HepG2 (cell line): ENCODE results near the gene NKD1. TPM values are rescaled to one million over a fixed set of nuclear protein-coding genes. Genes with fewer than 3 reads are reported as not detected.

ENCODE experiments used
- ATF4 ChIP-seq, 2 experiments: fragments of 450-650 bp in 1 of 2; sonication (generic) in 1 of 2; formaldehyde crosslinking; IDR thresholded peaks; 2 replicates each; pipeline versions ENCODE4 v1.5.0 to v1.8.0; 2020 to 2022; ENCODE audit warnings: mild to moderate bottlenecking in 1 of 2, missing genetic modification reagents in 1 of 2
- BRD4 ChIP-seq: sonication (generic); formaldehyde crosslinking; IDR thresholded peaks from 2 replicates; pipeline ENCODE4 v1.4.0; 2020; ENCODE audit warnings: missing genetic modification reagents
- CHD4 ChIP-seq: fragments of 200-600 bp; sonication (generic); IDR thresholded peaks from 2 replicates; pipeline ENCODE4 v1.7.0; 2017; ENCODE audit warnings: mild to moderate bottlenecking, low read length, borderline replicate concordance
- DBP ChIP-seq: sonication (generic); formaldehyde crosslinking; IDR thresholded peaks from 2 replicates; pipeline ENCODE4 v1.4.0; 2020; ENCODE audit warnings: missing genetic modification reagents; ENCODE audit errors: not compliant biosample characterization
- KLF13 ChIP-seq: sonication (generic); formaldehyde crosslinking; IDR thresholded peaks from 2 replicates; pipeline ENCODE4 v1.4.0; 2020; ENCODE audit warnings: mild to moderate bottlenecking, missing genetic modification reagents
- NFAT5 ChIP-seq: sonication (generic); formaldehyde crosslinking; IDR thresholded peaks from 2 replicates; pipeline ENCODE4 v1.4.0; 2020; ENCODE audit warnings: missing genetic modification reagents
- SOX6 ChIP-seq, 2 experiments: fragments of 450-650 bp in 1 of 2; sonication (generic) in 1 of 2; formaldehyde crosslinking in 1 of 2; IDR thresholded peaks; 2 replicates each; pipeline versions ENCODE4 v1.4.0 to v1.6.1; 2017 to 2020; ENCODE audit warnings: antibody characterized with exemption in 1 of 2, mild to moderate bottlenecking in 1 of 2, missing genetic modification reagents in 1 of 2
- TAF1 ChIP-seq: sonication (generic); formaldehyde crosslinking; IDR thresholded peaks from 2 replicates; pipeline ENCODE4 v1.4.0; 2020; ENCODE audit warnings: missing genetic modification reagents
- TGIF2 ChIP-seq: IDR thresholded peaks from 2 replicates; pipeline ENCODE4 v1.6.1; 2016; ENCODE audit warnings: control low read depth, missing compliant biosample characterization
- TMF1 ChIP-seq: sonication (generic); formaldehyde crosslinking; IDR thresholded peaks from 2 replicates; pipeline ENCODE4 v1.8.1; 2022; ENCODE audit warnings: low read depth, missing genetic modification reagents
- ZNF501 ChIP-seq: sonication (generic); formaldehyde crosslinking; IDR thresholded peaks from 2 replicates; pipeline ENCODE4 v1.5.1; 2020; ENCODE audit warnings: mild to moderate bottlenecking, moderate library complexity, missing genetic modification reagents
- ZNF580 ChIP-seq: IDR thresholded peaks from 2 replicates; pipeline ENCODE4 v1.6.1; 2016; ENCODE audit warnings: low read depth, borderline replicate concordance
- ZSCAN25 ChIP-seq: sonication (generic); formaldehyde crosslinking; IDR thresholded peaks from 2 replicates; pipeline ENCODE4 v1.8.0; 2022; ENCODE audit warnings: mild to moderate bottlenecking, missing genetic modification reagents
- polyA plus RNA-seq, 8 experiments: library from polyadenylated mRNA; depleted of rRNA in 3 of 8; stranded (reverse) in 7 of 8; unstranded in 1 of 8; fragments of >200 nt; fragmentation: Illumina TruSeq in 4 of 8; extraction: Trizol in 4 of 8; gene quantifications; 2 replicates each; pipeline versions ENCODE4 v1.2.1 to v1.2.3, GENCODE V29; 2011 to 2016; ENCODE audit warnings: low read depth in 4 of 8, missing spikeins in 1 of 8, mixed read lengths in 1 of 8; ENCODE audit not compliant: insufficient read depth in 1 of 8
- total RNA-seq, 5 experiments: library from RNA; depleted of rRNA; stranded (reverse); fragments of >200 nt; fragmentation: Illumina TruSeq; extraction: Trizol; gene quantifications; 2 replicates each; pipeline ENCODE4 v1.2.3, GENCODE V29; 2016; ENCODE audit warnings: low read depth in 1 of 5
- TF ChIP-seq, protein P1 (sequence below): IDR thresholded peaks from 2 replicates; pipeline ENCODE4 v1.6.1; 2012; ENCODE audit warnings: low read depth, low read length, improper control_type of control experiment
- TF ChIP-seq, protein P2 (sequence below): sonication (generic); formaldehyde crosslinking; IDR thresholded peaks from 2 replicates; pipeline ENCODE4 v1.4.0; 2020; ENCODE audit warnings: low read depth, missing genetic modification reagents

NKD1 gene
- total and polyA plus RNA-seq, 2 of the 13 experiments (the other 11 are each of a cell fraction or from before 2014, with no cell fraction given) = 70.4 to 121 TPM

DNA sequence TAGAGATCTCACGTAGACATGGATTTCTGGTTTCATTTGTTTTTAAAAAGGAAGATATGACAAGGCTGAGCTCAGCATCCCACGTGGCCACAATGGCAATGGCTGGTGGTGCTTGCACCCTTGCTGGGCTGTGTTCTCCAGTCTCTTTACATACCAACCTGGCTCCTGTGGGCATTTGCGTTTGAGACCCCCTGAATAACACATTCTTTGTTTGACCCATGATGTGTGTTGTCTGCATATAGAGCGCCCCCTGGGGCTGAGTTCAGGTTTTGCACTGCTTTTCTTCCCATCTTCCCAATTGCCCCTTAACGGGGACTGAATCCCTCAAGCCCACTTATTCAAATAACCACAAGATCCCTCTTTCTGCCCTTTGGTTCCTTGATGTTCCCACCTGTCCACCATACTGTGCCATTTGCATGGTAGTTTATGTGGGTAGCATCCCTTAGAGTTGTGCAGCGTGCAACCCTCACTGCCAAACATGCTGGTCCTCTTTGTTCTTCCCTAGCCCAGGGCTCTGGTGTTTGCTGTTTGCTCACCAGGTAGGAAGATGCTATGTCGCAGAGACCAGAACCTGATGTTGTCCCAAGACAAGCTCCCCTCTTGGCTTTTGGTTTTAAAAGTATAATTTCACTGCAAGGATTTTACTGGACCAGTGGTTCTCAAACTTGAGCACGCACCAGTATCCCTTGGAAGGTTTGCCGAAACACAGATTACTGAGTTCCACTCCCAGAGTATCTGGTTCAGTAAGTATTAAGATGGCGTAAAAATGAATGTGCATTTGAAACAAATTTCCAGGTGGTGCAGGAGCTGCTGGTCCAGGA is 38.5 kb upstream of the NKD1 start (continued):
- no peak for TF ChIP-seq NFAT5 (CRISPR knock-in tag)
- no peak for TF ChIP-seq ATF4 (CRISPR knock-in tag; IDR thresholded peaks at IDR 0.05)
- TF ChIP-seq TGIF2 = no peak
- no peak for TF ChIP-seq SOX6 (IDR thresholded peaks at IDR 0.05)
- no peak for TF ChIP-seq SOX6 (CRISPR knock-in tag; IDR thresholded peaks at IDR 0.05)
- no peak for TF ChIP-seq KLF13 (CRISPR knock-in tag)
- TF ChIP-seq, protein P1, sequence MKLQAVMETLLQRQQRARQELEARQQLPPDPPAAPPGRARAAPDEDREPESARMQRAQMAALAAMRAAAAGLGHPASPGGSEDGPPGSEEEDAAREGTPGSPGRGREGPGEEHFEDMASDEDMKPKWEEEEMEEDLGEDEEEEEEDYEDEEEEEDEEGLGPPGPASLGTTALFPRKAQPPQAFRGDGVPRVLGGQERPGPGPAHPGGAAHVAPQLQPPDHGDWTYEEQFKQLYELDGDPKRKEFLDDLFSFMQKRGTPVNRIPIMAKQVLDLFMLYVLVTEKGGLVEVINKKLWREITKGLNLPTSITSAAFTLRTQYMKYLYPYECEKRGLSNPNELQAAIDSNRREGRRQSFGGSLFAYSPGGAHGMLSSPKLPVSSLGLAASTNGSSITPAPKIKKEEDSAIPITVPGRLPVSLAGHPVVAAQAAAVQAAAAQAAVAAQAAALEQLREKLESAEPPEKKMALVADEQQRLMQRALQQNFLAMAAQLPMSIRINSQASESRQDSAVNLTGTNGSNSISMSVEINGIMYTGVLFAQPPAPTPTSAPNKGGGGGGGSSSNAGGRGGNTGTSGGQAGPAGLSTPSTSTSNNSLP = no peak
- TF ChIP-seq ZSCAN25 (CRISPR knock-in tag) = no peak
- TF ChIP-seq ZNF501 (CRISPR knock-in tag) = peak; percentile 61; the same call in 1 of the 2 replicates
- TF ChIP-seq ZNF580 (CRISPR knock-in tag) = peak; percentile 49; the same call in 1 of the 2 replicates
- TF ChIP-seq, protein P2, sequence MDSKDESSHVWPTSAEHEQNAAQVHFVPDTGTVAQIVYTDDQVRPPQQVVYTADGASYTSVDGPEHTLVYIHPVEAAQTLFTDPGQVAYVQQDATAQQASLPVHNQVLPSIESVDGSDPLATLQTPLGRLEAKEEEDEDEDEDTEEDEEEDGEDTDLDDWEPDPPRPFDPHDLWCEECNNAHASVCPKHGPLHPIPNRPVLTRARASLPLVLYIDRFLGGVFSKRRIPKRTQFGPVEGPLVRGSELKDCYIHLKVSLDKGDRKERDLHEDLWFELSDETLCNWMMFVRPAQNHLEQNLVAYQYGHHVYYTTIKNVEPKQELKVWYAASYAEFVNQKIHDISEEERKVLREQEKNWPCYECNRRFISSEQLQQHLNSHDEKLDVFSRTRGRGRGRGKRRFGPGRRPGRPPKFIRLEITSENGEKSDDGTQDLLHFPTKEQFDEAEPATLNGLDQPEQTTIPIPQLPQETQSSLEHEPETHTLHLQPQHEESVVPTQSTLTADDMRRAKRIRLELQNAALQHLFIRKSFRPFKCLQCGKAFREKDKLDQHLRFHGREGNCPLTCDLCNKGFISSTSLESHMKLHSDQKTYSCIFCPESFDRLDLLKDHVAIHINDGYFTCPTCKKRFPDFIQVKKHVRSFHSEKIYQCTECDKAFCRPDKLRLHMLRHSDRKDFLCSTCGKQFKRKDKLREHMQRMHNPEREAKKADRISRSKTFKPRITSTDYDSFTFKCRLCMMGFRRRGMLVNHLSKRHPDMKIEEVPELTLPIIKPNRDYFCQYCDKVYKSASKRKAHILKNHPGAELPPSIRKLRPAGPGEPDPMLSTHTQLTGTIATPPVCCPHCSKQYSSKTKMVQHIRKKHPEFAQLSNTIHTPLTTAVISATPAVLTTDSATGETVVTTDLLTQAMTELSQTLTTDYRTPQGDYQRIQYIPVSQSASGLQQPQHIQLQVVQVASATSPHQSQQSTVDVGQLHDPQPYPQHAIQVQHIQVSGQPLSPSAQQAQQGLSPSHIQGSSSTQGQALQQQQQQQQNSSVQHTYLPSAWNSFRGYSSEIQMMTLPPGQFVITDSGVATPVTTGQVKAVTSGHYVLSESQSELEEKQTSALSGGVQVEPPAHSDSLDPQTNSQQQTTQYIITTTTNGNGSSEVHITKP (CRISPR knock-in tag) = no peak
- 0 out of 2 replicates have a peak, but pooled peaks have one; percentile 29 for TF ChIP-seq BRD4
- TF ChIP-seq DBP = no peak
- peak; percentile 91 for TF ChIP-seq CHD4
- no peak for TF ChIP-seq TMF1 (CRISPR knock-in tag)
- no peak for TF ChIP-seq TAF1 (CRISPR knock-in tag)
